Sigmoid colon (tissue), 4 donors: Measurements from ENCODE around the gene RASL11B.

ENCODE experiments used
- CTCF ChIP-seq, 4 experiments: fragments of 450-650 bp in 3 of 4; fragments of 200-600 bp in 1 of 4; IDR thresholded peaks; one replicate each; pipeline ENCODE4 v1.5.1; 2016 to 2019; ENCODE audit warnings: antibody characterized with exemption in 4 of 4, mild to moderate bottlenecking in 3 of 4, moderate library complexity in 2 of 4
- EP300 ChIP-seq, 4 donors: sonication (generic); formaldehyde crosslinking; IDR thresholded peaks; one replicate each; pipeline ENCODE4 v1.6.1; 2017; ENCODE audit warnings: antibody characterized with exemption in 4 of 4
- POLR2A ChIP-seq, 2 donors: fragments of 450-650 bp; IDR thresholded peaks; one replicate each; pipeline ENCODE4 v1.6.1; 2016; ENCODE audit warnings: antibody characterized with exemption in 2 of 2, mild to moderate bottlenecking in 2 of 2, moderate library complexity in 2 of 2
- POLR2AphosphoS5 ChIP-seq, 4 donors: sonication (generic); formaldehyde crosslinking; IDR thresholded peaks; one replicate each; pipeline ENCODE4 v1.6.1; 2017; ENCODE audit warnings: antibody characterized with exemption in 4 of 4

- no peak for TF ChIP-seq CTCF (IDR thresholded peaks at IDR 0.05)
- no peak for TF ChIP-seq POLR2A (IDR thresholded peaks at IDR 0.05)
- TF ChIP-seq EP300 (IDR thresholded peaks at IDR 0.05), result no peak
- TF ChIP-seq POLR2AphosphoS5 (IDR thresholded peaks at IDR 0.05), result no peak
These were observed 30.8 kb downstream of the RASL11B start for GRCh38 chr4:52892880-52893279.
